NCI-H226 (cell line): ENCODE measurements around the gene CEP72.
"Not testable (repeated sequence)": the region's sequence is repeated elsewhere in the genome, so short reads cannot be mapped to it uniquely, and the experiment has no call there.

ENCODE experiments used
- DNase-seq: peaks from one replicate; pipeline ENCODE4 v3.0.0-alpha.2; 2015

Gene CEP72

GRCh38 chr5:600886-601541 lies 11.1 kb upstream of the CEP72 start:
- DNase-seq, result no peak

GRCh38 chr5:601771-602465 lies 10.2 kb upstream of the CEP72 start:
- DNase-seq, result no peak

GRCh38 chr5:602466-603035 lies 9.6 kb upstream of the CEP72 start:
- DNase-seq, result no peak

- DNase-seq, result no peak
These were observed 8.8 kb upstream of the CEP72 start for GRCh38 chr5:603081-603998.

GRCh38 chr5:604391-604831 lies 7.7 kb upstream of the CEP72 start:
- DNase-seq, result no peak

GRCh38 chr5:605090-605489 lies 7.0 kb upstream of the CEP72 start:
- not testable (repeated sequence) for DNase-seq

GRCh38 chr5:606061-606460 lies 6.1 kb upstream of the CEP72 start:
- no peak for DNase-seq

GRCh38 chr5:606526-607399 lies 5.4 kb upstream of the CEP72 start:
- DNase-seq, result no peak

GRCh38 chr5:607541-608428 lies 4.4 kb upstream of the CEP72 start:
- DNase-seq, result no peak

GRCh38 chr5:608429-609370 lies 3.4 kb upstream of the CEP72 start:
- no peak for DNase-seq

- DNase-seq, result no peak
These were observed 2.6 kb upstream of the CEP72 start for GRCh38 chr5:609506-609905.

GRCh38 chr5:610011-610743 lies 2.0 kb upstream of the CEP72 start:
- DNase-seq, result no peak

- no peak for DNase-seq
These were observed 1.1 kb upstream of the CEP72 start for GRCh38 chr5:610744-611730.

GRCh38 chr5:612498-613424 lies 621 bp downstream of the CEP72 start:
- no peak for DNase-seq

GRCh38 chr5:616484-617039 lies 4.4 kb downstream of the CEP72 start:
- DNase-seq, result no peak

- no peak for DNase-seq
These were observed 5.8 kb downstream of the CEP72 start for GRCh38 chr5:617896-618295.
